GM18505 (cell line): ENCODE results near the gene GNAI3.

Experiments
- ATAC-seq: cut with Tn5 transposase; IDR thresholded peaks from one replicate; pipeline ENCODE4 v1.9.1; 2021; ENCODE audit not compliant: unreplicated experiment
- POLR2A ChIP-seq: IDR thresholded peaks from 4 replicates; pipeline ENCODE4 v1.6.1; 2011; ENCODE audit warnings: borderline replicate concordance; ENCODE audit not compliant: insufficient read depth, insufficient read length; ENCODE audit errors: extremely low read depth

Gene GNAI3

DNA sequence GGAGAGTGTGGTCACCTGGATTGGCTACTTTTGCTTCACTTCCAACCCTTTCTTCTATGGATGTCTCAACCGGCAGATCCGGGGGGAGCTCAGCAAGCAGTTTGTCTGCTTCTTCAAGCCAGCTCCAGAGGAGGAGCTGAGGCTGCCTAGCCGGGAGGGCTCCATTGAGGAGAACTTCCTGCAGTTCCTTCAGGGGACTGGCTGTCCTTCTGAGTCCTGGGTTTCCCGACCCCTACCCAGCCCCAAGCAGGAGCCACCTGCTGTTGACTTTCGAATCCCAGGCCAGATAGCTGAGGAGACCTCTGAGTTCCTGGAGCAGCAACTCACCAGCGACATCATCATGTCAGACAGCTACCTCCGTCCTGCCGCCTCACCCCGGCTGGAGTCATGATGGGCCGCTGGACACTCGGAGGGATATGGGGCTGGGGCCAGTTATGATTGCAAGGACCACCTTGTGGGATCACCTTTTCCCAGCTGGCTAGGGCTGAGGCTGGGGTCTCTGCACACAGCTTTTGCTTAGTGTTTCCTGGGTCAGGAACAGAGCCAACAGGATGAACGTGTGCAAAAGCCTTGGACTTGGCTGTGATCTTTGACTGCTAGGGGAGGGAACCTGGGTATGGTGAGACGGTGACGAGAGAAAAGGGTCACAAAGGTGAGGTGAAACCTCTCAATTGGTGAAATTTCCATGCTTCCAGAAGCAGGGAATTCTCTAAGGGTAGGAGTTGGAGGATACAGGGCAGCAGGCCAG lies 4.3 kb upstream of the GNAI3 start:
- TF ChIP-seq POLR2A: no peak
- ATAC-seq: no peak

DNA sequence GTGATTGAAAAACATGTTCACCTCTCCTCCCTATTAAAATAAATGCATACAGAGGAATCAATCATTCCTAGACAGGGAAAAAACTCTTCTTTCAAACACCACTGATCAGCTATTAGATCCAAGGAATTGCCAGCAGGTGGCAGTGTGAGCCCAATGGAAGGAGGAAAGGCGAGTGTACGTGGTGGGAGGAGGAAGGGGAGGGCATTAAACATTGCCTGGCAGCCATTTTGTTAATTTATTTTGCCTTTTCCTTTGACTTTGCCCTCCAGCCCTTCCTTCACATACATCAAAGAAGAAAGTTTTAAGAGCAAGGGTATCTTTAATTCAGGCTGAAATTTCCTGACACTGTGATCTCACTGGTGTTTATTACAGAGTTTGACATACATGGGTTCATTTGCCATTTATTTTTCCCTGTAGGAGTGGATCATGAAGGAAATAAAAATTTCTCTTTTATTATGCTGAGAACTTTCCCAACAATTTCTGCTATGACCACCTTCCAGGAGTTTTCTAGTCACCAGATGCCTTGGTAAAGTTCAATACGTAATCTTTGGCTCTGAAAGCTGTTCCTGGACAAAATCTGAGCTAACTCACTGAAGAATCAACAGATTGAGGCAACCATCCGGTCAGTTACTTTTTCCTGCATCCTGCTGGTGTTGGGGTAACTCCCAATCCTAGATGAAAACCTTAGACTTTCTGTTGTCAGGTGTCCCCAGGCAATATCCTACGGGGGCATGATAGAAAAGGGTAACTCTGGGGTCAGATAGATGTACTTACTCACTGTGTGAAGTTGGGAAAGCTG lies 1.9 kb upstream of the GNAI3 start:
- no peak for ATAC-seq
- TF ChIP-seq POLR2A: no peak

DNA sequence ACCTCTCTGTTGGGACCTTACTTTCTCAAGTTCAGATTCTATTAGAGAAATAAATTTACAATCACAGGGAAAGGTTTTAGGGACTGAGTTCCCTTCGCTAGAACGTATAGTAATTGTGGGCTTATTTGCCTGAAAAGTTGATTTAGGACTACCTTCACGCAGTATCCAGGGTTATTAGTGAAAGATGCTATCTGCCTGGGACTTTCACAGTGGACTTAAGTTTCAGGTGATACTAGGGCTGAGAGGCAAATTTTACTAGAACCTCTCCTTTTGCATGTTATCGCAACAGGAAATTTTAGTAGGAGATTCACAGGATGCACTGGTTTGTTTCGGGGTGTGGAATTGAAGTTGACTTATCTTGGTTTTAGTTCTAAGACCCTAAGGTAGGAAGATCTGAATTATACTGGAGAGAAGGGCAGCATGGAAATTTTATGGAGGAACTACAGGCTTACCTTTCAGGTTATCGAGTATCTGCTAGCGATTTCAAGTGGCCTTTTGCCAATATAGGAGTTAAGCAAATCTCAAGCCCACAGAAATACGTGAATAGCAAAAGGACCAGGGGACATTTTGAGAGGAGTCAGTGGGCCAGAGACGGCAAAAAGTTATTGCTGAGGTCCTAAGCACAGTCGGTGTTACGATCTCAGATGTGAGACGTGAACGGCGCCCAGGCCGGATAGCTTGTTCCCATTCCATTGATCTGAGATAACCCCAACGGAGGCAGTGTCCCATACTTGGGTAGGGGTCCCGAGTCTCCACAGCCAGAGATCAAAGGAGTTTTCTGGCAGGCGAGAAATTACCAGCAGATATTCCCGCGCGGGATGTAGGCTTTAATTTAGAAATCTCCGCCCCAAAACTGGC lies 723 bp upstream of the GNAI3 start:
- no peak for ATAC-seq
- TF ChIP-seq POLR2A: no peak

DNA sequence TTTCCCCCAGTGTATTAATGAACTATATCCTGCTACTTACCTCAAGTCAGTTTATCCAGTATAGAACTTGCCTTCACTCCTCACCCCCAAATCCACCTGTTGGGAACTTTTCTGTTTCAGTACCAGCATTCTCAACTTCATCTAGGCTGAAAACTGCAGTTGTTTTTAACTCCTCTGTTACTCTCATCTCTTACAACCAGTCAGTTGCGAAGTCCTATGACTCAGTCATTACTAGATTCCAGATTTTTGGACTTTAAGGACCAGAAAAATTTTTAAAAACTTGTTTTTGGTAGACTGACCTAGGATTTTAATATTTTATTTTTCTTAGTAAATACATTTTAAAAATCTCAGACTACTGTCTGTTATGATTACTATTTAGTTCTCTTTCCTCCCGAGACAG lies 8.1 kb downstream of the GNAI3 start:
- TF ChIP-seq POLR2A: no peak
- ATAC-seq: no peak

DNA sequence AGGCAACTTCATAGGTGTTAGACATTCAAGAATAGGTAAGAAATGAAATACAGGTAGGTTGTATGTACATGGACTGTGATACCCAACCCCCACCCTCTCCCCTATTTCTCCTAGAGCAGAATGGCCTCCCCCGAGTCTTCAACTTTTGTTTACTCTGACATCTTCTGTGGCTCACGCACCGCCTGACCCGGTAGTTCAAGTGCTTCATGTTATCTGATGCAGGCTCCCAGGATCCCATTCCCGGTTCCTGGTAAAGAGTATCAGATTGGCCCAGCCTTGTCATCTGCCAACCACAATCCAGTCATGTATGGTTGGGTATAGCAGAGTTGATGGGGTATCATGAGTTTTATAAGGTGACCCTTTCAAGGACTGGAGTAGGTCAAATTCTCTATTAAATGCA lies 9.1 kb downstream of the GNAI3 start:
- TF ChIP-seq POLR2A: no peak
- ATAC-seq: no peak

DNA sequence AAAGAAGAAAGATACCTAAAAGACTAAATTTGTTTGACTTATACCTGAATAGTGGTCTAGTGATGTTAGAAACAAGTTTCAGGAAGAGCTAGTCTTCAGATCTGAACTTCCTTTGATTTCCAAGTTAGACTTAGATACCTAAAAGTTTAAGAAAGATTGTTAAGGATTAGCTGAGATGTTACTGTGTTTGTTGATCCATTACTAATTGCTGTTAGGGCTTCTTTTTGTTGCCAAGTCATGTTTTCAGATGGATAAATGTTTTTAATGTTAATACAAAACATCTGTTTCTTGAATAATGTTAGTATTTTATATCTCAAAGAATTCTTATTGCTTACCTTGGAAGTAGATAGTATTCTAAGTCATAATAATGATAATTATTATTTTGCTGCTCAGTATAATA lies 11.6 kb downstream of the GNAI3 start:
- TF ChIP-seq POLR2A: no peak
- no peak for ATAC-seq

DNA sequence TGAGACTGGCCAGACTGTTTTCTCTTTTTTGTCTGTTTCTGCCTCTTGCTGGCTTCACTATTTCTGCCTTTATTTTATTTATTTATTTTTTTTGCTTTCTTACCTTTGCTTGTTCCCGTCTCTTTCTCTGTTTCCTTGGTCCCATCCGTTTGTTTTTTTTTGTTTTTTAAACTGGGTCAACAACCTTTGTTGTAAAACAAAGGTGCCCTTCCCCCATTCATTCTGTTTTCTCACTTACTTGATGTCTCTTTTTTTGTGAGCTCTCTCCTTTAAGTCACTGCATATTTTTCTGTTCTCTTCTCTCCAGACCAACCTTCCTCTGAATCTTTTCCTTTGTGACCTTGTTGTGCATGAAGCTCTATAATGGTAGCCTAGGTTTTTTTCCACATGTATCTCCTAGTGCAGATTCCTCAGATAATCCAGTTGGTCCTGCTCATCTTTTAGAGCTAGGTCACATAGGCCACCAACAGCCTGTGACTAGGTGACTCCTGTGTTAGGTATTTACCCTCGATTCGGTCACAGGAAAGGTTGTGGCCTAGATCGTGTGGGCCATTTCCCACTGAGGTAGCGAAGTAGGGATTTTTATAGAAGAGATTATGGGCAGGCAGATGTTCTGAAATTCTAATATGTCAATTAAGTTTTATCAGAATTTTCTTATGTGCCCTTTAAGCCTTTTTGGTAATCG lies 15.9 kb downstream of the GNAI3 start:
- TF ChIP-seq POLR2A: no peak
- ATAC-seq: no peak

DNA sequence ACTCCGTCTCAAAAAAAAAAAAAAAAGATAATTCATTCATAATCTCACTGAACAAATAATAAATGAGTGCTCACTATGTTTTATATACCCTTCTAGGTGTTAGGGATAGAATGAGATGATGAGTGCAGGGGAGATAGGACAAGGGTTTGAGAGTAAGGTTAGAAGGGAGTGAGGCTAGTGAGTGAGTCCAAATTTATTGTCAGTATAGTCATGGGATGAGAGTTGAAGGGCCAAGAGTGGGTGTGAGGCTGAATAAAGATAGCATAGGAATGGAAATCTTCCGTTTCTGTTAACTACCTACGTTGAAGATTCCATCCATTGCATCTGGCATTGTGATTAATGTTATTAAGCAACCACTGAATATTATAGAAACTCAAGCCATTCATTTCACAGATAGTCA lies 16.8 kb downstream of the GNAI3 start:
- TF ChIP-seq POLR2A: no peak
- no peak for ATAC-seq

DNA sequence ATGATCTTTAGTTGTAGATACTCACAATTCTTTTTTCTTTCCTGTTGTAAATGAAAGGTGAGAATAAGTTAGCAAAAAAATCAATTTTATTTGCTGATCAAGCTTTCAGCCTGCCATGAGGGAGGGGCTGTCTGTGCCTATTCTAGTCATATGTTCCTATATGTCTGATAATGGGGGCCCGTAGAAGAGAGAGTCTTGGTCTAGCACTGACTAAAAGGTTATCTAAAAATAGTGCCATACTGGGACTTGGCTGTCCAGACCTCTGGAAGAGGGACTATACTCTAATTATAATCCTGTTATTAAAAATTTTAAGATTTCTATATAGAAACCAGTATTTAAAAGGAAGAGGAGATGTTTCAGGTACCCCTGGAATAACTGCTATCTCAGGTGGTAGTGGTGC lies 18.6 kb downstream of the GNAI3 start:
- no peak for TF ChIP-seq POLR2A
- no peak for ATAC-seq

DNA sequence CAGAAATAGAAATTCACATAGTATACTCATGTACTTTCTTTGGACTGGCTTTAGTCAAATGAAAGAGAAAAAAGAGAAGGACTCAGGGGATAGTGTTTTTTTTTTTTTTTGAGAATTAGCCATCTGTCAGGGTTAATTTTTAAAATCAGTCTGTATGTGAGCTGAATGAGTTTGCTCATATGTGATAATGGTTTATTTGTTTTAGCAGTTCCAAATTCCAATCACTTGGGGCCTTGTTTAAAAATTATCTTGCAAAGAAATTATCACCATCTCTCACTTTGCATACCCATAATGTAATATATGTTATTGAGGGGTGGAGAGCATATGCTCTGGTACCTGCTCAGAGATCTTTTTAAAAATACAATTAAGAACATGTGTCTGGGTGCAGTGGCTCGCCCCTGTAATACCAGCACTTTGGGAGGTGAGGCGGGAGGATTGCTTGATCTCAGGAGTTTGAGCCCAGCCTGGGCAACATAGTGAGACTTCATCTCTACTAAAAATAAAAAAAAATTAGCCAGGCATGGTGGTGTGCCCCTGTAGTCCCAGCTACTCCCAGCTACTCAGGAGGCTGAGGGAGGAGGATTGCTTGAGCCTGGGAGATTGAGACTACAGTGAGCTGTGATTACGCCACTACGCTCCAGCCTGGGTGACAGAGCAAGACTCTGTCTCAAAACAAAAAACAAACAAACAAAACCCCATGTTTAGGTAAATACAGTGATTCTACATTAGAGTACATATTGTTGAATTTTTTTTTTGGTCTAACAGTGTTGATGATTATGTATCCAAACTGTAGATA lies 19.7 kb downstream of the GNAI3 start:
- ATAC-seq: no peak
- no peak for TF ChIP-seq POLR2A

DNA sequence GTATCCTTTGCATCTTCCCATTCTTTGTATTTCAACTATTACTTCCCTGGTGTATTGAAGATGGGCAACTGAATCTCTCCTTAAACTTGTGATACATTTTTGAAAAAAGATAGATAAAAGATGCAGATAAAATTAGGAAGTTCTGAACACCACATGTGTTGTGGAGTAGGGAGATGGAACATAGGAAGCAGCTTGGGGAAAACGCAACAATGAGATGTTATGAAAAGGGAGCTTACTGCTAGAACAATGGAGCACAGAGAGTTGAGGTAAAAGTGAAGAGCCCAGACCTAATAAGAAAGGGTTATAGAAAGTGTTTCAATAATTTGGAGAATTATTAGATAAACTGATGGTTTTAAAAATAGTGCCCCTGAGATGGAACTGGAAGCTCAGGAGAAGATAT lies 20.9 kb downstream of the GNAI3 start:
- no peak for ATAC-seq
- TF ChIP-seq POLR2A: no peak

DNA sequence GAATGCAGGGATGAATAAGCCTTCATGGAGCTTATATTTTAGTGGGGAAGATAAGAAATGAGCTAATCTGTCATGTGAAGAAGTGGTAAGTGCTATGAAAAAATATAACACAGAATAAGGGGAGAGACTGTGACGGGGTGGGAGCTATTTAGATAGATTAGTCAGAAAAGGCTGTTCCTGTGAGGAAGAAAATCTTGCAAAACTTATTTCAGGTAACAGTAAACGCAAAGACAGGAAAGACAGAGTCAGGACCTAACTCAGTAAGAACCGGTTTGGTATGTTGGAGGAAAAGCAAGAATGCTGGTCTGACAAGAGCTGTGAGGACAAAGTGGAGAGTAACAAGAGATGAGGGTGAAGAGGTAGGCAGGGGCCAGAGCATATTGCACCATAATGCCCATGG lies 22.0 kb downstream of the GNAI3 start:
- ATAC-seq: no peak
- TF ChIP-seq POLR2A: no peak

DNA sequence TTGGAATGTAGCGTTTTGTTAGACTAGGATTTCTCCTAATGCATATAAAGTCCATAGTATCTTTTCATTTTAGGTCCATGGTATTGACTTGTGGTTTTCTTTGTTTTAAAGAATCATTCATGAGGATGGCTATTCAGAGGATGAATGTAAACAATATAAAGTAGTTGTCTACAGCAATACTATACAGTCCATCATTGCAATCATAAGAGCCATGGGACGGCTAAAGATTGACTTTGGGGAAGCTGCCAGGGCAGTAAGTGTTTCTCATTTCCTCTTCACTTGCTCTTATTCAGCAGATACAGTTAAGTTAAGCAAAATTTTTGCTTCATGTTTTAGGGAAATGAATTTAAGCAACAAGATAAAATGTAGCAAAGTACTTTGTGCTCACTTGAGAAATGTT lies 25.4 kb downstream of the GNAI3 start:
- no peak for TF ChIP-seq POLR2A
- ATAC-seq: no peak

DNA sequence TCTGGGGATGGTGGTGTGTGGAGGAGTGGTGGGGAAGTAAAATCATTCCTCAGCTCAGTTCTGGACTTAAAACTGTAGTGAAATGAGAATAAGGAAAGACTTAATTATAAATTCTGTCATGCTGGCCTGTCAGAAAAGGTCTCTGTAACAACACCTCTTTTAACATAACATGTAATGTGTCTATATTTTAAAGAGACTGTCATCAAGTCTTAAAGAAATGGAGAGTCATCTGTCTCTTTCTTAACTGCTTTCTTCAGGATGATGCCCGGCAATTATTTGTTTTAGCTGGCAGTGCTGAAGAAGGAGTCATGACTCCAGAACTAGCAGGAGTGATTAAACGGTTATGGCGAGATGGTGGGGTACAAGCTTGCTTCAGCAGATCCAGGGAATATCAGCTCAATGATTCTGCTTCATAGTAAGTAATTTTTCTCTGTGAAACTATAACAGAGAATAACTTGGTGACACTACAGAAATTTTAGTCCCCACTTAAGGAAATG lies 30.6 kb downstream of the GNAI3 start:
- ATAC-seq: no peak
- TF ChIP-seq POLR2A: no peak
